GM21723 (cell line): ENCODE measurements around the gene FIG4.
"Not testable (repeated sequence)": the region's sequence is repeated elsewhere in the genome, so short reads cannot be mapped to it uniquely, and the experiment has no call there.

Experiments used
- ATAC-seq: cut with Tn5 transposase; IDR thresholded peaks from one replicate; pipeline ENCODE4 v1.9.1; 2021; ENCODE audit warnings: mild to moderate bottlenecking, moderate library complexity; ENCODE audit not compliant: unreplicated experiment

Gene FIG4

DNA sequence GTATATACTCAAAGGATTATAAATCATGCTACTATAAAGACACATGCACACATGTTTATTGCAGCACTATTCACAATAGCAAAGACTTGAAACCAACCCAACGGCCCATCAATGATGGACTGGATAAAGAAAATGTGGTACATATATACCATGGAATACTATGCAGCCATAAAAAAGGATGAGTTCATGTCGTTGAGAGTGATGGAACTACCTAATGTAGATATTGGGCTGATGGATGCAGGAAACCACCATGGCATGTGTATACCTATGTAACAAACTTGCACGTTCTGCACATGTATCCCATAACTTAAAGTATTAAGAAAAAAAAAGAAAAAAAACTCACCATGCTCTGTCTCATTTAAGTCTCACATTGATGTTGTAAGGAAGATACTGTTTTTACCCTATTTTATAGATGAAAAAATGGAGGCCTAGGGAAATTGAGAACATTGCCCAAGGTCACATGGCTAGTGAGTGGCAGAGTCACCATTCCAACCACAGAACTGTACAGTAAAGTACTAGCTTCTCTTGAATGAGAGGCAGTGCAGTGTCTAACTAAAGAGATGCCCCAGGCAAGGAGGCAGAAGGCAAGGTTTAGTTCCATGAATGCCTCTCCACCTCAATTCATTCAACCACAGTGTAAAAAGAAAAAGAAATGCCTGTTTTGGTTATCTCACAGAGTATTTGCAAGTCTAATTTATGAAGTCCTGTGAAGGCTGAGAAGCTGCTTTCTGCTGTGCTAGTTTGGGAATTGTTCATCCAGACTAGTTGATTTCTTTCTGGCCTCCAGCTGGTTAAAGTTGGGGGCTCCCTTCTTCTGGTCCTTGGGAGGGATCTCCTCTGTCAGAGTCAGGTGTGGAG lies 68.2 kb downstream of the FIG4 start:
- no peak for ATAC-seq

DNA sequence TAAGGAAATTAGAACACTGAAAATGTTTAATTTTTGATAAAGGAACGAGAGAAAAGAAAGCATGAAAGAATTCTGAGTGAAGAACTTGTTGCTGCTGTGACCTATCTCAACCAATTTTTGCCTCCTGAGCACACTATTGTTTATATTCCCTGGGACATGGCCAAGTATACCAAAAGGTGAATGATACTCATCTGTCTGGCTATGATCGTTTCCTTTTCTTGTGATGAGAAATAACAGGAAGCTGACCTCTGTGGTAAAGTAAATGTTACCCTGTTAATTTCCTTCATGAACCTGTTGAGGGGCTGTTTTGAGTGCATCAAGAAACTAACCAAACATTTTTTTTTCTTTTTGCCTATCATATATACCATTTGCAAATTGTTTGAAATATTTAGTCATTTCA lies 69.1 kb downstream of the FIG4 start:
- no peak for ATAC-seq

GRCh38 chr6:109762166-109762565 lies 71.1 kb downstream of the FIG4 start:
- ATAC-seq, result no peak

GRCh38 chr6:109762769-109763441 lies 71.8 kb downstream of the FIG4 start:
- ATAC-seq, result no peak

DNA sequence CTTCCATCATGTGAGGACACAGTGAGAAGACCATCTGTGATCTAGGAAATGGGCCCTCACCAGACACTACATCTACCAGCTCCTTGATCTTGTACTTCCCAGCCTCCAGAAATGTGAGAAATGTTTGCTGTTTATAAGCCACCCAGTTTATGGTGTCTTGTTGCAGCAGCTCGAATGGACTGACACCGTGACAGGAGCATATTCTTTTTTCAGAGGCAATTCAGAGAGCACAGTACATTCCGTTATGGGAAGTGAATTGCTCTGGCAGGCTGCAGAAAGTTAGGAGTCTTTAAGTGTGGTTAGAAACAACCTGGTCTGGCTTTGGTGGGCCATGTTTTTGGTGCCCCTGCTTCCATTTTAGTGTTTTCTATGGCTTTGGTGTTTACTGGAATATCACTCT lies 75.1 kb downstream of the FIG4 start:
- ATAC-seq, result no peak

- no peak for ATAC-seq
Observed at GRCh38 chr6:109767961-109768360, 76.9 kb downstream of the FIG4 start.

GRCh38 chr6:109768485-109768884 lies 77.4 kb downstream of the FIG4 start:
- no peak for ATAC-seq

GRCh38 chr6:109769213-109769612 lies 78.1 kb downstream of the FIG4 start:
- no peak for ATAC-seq

DNA sequence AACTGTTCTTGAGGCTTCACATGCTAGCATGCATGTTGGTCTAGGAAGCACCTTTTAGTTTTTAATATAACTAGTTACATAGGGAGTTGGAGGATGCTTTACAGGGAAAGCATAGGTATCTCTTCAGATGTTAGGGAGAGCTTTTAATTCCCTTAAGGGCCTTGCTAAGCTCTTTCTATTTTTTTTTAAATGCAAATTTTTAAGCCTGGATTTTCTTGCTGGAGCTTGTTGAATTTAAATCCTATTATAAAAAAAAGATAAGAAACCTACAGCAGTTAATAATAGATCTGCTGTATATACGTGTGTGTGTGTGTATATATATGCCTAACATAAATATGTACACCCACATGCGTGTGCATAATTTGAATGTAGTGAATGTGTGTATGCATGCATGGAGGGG lies 79.0 kb downstream of the FIG4 start:
- ATAC-seq, result no peak

DNA sequence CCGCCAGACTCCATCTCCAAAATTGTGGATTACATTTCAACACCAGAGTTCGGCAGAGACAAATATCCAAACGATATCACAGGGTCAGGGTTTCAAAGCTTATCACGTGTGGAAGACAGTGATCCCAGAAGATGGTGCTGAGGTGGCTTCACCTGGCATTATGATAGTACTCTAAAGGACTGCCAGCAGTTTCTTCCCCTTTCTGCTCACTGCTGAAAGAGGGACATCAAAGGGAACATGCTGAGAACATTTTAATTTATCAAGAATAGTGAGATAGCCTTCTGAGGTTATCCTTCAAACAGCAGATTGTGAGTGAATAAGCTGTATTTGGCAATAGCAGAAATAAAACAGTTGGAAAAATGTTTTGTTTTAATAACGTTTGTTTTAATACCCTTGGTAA lies 79.7 kb downstream of the FIG4 start:
- ATAC-seq, result no peak

DNA sequence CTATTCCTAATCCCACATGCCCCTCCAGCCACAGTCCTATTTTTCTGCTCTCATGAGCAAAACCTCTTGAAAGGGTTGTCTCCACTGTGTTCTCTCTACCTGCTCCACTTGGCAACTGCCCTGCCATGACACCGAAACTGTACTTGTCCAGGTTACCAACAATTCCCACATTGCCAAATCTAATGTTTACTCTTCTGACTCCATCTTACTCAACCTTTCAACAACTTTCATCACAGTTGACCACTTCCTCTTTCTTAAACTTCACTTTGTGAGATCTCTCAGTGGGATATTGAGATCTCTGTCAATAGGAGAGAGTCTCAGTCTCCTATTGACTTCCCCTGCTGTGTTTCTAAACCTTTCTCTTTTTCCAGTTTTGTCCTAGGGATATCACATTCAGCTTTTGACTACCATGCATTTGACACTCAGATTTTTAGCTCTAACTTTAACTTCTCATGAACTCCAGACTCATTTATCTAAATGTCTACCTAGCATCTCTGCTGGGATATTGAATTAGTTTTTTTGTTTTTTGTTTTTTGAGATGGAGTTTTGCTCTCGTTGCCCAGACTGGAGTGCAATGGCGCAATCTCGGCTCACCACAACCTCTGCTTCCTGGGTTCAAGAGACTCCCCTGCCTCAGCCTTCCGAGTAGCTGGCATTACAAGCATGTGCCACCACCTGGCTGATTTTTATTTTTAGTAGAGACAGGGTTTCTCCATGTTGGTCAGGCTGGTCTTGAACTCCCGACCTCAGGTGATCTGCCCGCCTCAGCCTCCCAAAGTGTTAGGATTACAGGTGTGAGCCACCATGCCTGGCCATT lies 81.1 kb downstream of the FIG4 start:
- ATAC-seq, result not testable (repeated sequence)

DNA sequence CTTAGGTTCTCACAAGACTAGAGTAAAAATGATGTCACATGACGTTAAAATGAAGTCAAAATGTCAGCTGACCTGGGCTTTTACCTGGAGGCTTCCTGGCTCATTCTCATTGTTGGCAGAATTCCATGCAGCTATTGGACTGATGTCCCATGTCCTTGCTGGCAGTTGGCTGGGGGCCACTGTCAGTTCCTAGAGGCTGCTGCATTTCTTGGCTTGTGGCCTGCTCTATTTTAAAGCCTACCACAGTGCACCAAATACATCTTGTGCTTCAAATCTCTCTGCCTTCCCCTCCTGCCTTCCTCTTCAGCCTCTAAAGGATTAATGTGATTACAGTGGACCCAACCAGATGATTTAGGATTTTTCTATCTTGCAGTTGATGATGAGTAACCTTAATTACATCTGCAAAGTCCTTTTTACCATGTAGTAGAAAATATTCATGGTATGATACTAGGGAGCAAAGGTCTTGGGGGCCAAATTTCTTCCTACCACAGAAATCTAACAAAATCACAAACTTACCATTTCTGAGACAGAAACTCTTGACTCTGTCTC lies 81.9 kb downstream of the FIG4 start:
- ATAC-seq, result no peak

GRCh38 chr6:109781001-109781400 lies 89.9 kb downstream of the FIG4 start:
- no peak for ATAC-seq

GRCh38 chr6:109782491-109782999 lies 91.4 kb downstream of the FIG4 start:
- no peak for ATAC-seq

DNA sequence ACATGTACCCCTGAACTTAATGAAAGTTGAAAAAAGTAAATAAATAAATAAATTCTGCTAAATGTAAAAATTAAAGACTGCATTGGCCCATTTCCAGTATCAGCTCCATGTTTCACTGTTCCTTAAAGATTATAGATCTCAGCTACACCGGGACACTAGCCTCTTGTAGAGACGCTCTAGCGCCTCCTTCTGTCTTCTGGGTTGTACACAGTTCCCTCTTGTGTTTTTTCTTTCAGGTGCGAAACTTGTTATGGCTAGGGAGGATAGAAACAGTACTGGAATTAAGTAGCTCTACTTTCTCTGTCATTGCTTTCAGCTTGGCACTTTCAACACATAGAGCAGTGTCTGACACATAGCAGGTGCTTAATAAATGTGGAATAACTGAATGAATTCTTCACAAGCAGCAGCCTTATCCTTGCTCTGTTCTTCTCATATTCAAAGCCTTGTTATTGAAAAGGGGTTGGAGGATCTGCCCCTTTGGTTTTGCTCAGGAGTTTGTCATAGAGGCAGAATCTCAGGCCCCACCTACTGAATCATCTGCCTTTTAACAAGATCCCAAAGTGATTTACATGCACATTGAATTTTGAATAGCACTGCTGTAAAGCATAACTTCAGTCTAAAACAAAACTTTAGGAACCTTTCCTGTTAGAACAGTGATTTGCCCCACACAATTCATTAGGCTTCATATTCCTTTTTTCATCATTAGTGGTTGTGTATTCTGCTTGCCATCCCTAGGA lies 92.3 kb downstream of the FIG4 start:
- no peak for ATAC-seq

DNA sequence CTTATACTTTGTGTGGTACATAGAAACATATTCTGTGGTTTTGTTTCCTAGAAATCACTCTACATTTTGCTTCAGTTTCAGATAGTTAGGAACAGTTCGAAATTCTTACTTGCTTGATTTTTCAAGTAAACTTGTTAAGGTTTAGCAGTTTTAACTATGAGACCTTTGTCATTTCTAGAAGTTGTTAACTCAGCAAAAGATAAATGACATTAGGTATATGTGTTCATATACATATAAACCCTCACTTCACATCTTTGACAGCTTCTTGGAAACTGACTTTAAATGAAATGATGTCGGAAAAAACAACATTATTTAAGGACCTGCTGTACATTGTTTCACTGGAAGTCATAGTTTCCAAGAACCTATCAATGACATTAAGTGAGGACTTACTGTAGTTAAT lies 96.2 kb downstream of the FIG4 start:
- no peak for ATAC-seq

- no peak for ATAC-seq
Observed at GRCh38 chr6:109788687-109789086, 97.6 kb downstream of the FIG4 start.

DNA sequence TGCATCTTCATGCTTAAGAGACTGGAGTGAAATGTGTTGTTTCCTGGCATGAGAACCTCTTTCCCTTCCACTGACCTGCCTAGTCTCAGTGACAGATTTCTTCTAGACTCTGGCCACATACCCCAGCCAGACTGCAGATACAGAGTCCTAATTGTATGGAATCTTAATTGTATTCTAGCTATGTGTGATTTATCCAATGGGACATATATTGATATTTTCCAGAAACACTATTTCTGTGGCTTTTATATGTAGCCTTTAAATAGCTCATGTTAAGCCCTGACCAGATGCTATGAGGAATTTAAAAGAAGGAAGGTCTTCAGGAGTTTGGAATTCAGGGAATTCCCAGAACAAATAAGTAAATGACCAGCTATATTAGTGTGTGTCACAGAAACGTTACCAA lies 99.0 kb downstream of the FIG4 start:
- no peak for ATAC-seq

GRCh38 chr6:109791301-109791700 lies 100.2 kb downstream of the FIG4 start:
- no peak for ATAC-seq

- ATAC-seq, result no peak
Observed at GRCh38 chr6:109793021-109793420, 101.9 kb downstream of the FIG4 start.
